HG03457 (cell line): ENCODE data around the gene NTNG1.

Experiments used
- ATAC-seq: cut with Tn5 transposase; IDR thresholded peaks from one replicate; pipeline ENCODE4 v1.9.1; 2021; ENCODE audit warnings: moderate number of reproducible peaks; ENCODE audit not compliant: unreplicated experiment

Gene NTNG1

GRCh38 chr1:107323784-107324183, 182.9 kb downstream of the NTNG1 start:
- ATAC-seq, result no peak

GRCh38 chr1:107326824-107327445, 186.1 kb downstream of the NTNG1 start:
- ATAC-seq, result no peak

- no peak for ATAC-seq
Observed at GRCh38 chr1:107327446-107327845, 186.6 kb downstream of the NTNG1 start.

- no peak for ATAC-seq
Observed at GRCh38 chr1:107328087-107328486, 187.2 kb downstream of the NTNG1 start.

GRCh38 chr1:107339775-107340174, 198.9 kb downstream of the NTNG1 start:
- ATAC-seq, result no peak

- no peak for ATAC-seq
Observed at GRCh38 chr1:107342316-107342715, 201.5 kb downstream of the NTNG1 start.

GRCh38 chr1:107342768-107343167, 201.9 kb downstream of the NTNG1 start:
- no peak for ATAC-seq

- ATAC-seq, result no peak
Observed at GRCh38 chr1:107343601-107344000, 202.8 kb downstream of the NTNG1 start.

- ATAC-seq, result no peak
Observed at GRCh38 chr1:107344268-107344760, 203.5 kb downstream of the NTNG1 start.

- ATAC-seq, result no peak
Observed at GRCh38 chr1:107344836-107345235, 204.0 kb downstream of the NTNG1 start.

- ATAC-seq, result no peak
Observed at GRCh38 chr1:107352850-107353249, 212.0 kb downstream of the NTNG1 start.

GRCh38 chr1:107357376-107357775, 216.5 kb downstream of the NTNG1 start:
- no peak for ATAC-seq

GRCh38 chr1:107358619-107359327, 217.9 kb downstream of the NTNG1 start:
- no peak for ATAC-seq

GRCh38 chr1:107359472-107360241, 218.8 kb downstream of the NTNG1 start:
- ATAC-seq, result no peak

GRCh38 chr1:107362468-107363140, 221.8 kb downstream of the NTNG1 start:
- ATAC-seq, result no peak

- no peak for ATAC-seq
Observed at GRCh38 chr1:107363154-107363553, 222.3 kb downstream of the NTNG1 start.

GRCh38 chr1:107365527-107366240, 224.8 kb downstream of the NTNG1 start:
- no peak for ATAC-seq

GRCh38 chr1:107378426-107378825, 237.6 kb downstream of the NTNG1 start:
- no peak for ATAC-seq

- ATAC-seq, result no peak
Observed at GRCh38 chr1:107378866-107379265, 238.0 kb downstream of the NTNG1 start.

- ATAC-seq, result no peak
Observed at GRCh38 chr1:107379826-107380225, 239.0 kb downstream of the NTNG1 start.
